ENCODE measurements around the gene YARS2. TPM values are rescaled to one million over a fixed set of nuclear protein-coding genes. Genes with fewer than 3 reads are reported as not detected.

Gene YARS2
- polyA plus RNA-seq, 1 donor: 22.9 TPM

DNA sequence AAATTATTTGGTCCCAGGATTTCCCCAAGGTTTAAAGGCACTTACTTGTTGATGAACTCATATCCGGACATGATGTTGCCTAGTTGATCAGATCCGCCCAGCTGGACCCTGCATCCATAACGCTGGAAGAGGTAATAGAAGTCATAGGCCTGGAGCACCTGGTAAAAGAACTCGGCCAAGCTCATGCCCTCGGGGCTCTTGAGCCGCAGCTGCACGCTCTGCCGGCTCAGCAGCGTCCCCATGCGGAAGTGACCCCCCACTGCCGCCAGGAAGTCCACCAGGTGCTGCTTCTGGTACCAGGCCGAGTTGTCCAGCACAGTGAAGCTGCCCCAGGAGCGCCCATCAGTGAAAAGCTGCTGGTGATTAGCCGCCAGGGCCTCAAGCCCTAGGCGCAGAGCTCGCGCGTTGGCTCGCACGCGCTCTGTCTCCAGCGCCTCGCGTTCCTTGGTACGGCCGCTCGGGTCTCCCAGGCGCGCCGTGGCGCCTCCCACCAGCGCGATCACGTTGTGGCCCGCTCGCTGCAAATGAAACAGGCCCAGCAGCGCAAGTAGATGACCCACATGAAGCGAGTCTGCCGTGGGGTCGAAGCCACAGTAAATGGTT is 545 bp downstream of the YARS2 start:
- H3K4me3 ChIP-seq (ENCODE audit: low read length): peak overlapping the region; percentile 77
- peaks cover 11% of the 10 kb centered on the region for H3K4me1 ChIP-seq (ENCODE audit: control insufficient read depth, insufficient read depth, low read length)
- peak; percentile 75 to 85 for DNase-seq
- WGBS (ENCODE audit: insufficient coverage, low lambda C conversion rate): no CpG with 5 or more reads among the region's 40 CpGs
- H3K9me3 ChIP-seq (ENCODE audit: control insufficient read depth, low read depth, low read length): no peaks in the 10 kb centered on the region
- H3K27ac ChIP-seq (ENCODE audit: low read length): peak overlapping the region; percentile 97
- H3K27me3 ChIP-seq (ENCODE audit: control insufficient read depth, insufficient read depth, low read length): no peaks in the 10 kb centered on the region
- H3K36me3 ChIP-seq (ENCODE audit: control insufficient read depth, insufficient read depth, low read length): peaks cover 25% of the 10 kb centered on the region

DNA sequence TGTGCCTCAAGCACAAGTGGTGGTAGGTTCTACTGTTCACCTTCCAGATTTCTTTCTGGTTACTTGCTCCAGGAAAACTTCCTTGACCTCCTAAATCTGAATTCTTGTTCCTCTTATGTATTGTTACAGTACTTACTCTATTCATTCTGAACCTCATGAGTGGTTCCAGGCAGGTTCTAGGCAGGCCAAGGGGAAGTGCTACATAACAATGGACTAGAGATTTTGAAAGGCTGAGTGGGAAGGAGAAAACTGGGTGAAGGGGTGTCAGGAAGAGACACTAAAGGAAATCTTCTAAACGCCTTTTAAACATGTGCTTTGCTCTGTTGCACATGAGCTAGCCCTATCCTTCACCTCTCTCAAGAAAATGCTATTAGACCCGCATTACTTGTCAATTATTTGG is 1.6 kb downstream of the YARS2 start:
- 30% methylated on average over 2 of the region's 2 CpGs for WGBS (ENCODE audit: insufficient coverage, low lambda C conversion rate)
- no peaks in the 10 kb centered on the region for H3K9me3 ChIP-seq (ENCODE audit: control insufficient read depth, low read depth, low read length)
- peak overlapping the region; percentile 77 for H3K4me3 ChIP-seq (ENCODE audit: low read length)
- peaks cover 34% of the 10 kb centered on the region for H3K36me3 ChIP-seq (ENCODE audit: control insufficient read depth, insufficient read depth, low read length)
- DNase-seq: peak in 1 of 2 donors; percentile 36
- H3K27ac ChIP-seq (ENCODE audit: low read length): no peak overlapping the region
- H3K27me3 ChIP-seq (ENCODE audit: control insufficient read depth, insufficient read depth, low read length): no peaks in the 10 kb centered on the region
- H3K4me1 ChIP-seq (ENCODE audit: control insufficient read depth, insufficient read depth, low read length): peaks cover 11% of the 10 kb centered on the region

DNA sequence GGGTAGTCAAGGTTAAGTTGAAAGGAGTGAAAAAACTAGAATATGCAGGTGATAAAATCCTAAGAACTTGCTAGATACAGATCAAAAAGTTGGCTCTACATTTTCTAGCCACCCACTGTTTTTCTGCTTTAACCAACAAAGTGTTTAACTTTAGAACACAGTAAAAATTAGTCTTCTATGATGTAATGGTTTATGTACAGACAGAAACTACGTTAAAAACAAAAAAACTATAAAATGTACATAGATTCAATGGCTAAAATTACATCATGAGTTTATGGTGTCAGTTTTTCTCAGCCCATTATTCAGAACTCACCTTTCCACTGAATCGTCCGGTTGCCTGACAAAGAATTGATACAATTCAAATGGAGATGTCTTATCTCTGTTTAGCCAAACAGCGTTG is 2.1 kb downstream of the YARS2 start:
- peaks cover 11% of the 10 kb centered on the region for H3K4me1 ChIP-seq (ENCODE audit: control insufficient read depth, insufficient read depth, low read length)
- H3K27me3 ChIP-seq (ENCODE audit: control insufficient read depth, insufficient read depth, low read length): no peaks in the 10 kb centered on the region
- no peak for DNase-seq
- no CpG with 5 or more reads among the region's 4 CpGs for WGBS (ENCODE audit: insufficient coverage, low lambda C conversion rate)
- H3K4me3 ChIP-seq (ENCODE audit: low read length): no peak overlapping the region
- H3K27ac ChIP-seq (ENCODE audit: low read length): no peak overlapping the region
- peaks cover 38% of the 10 kb centered on the region for H3K36me3 ChIP-seq (ENCODE audit: control insufficient read depth, insufficient read depth, low read length)
- no peaks in the 10 kb centered on the region for H3K9me3 ChIP-seq (ENCODE audit: control insufficient read depth, low read depth, low read length)

DNA sequence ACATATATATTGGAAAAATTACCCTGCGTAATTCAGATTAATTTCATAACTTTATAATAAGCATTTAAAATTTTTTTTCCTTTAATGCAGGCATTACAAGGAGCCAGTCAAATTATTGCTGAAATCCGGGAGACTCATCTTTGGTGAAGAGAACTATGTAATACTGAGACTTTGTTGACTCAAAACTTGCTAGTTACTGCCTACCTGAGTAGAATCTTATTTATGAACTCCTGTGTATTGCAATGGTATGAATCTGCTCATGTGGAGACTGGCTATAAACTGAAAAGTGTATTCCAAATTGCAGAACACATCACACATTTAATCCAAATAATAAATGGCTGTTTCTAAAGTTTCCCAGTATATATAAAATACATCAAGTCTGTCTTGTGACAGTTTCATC is 12.4 kb downstream of the YARS2 start:
- Histone ChIP-seq H3K4me3 (ENCODE audit: low read length) (no peak overlapping the region), H3K9me3 (ENCODE audit: control insufficient read depth, low read depth, low read length) (no peaks in the 10 kb centered on the region), H3K36me3 (ENCODE audit: control insufficient read depth, insufficient read depth, low read length) (peaks cover 50% of the 10 kb centered on the region), H3K27ac (ENCODE audit: low read length) (no peak overlapping the region), H3K27me3 (ENCODE audit: control insufficient read depth, insufficient read depth, low read length) (no peaks in the 10 kb centered on the region), H3K4me1 (ENCODE audit: control insufficient read depth, insufficient read depth, low read length) (no peaks in the 10 kb centered on the region)
- 100% methylated on average over 1 of the region's 2 CpGs for WGBS (ENCODE audit: insufficient coverage, low lambda C conversion rate)
- DNase-seq: no peak

DNA sequence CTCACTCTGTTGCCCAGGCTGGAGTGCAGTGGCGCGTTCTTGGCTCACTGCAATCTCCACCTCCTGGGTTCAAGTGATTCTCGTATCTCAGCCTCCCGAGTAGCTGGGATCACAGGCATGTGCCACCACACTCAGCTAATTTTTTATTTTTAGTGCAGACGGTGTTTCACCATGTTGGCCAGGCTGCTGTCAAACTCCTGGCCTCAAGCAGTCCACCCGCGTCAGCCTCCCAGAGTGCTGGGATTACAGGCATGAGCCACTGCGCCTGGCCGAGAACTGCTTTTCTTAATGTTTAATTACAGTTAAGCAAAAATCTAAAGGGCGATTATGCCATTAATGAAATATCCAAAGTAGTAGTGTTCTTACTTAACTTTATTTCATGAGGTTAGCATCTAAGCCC is 13.6 kb downstream of the YARS2 start:
- WGBS (ENCODE audit: insufficient coverage, low lambda C conversion rate): no CpG with 5 or more reads among the region's 10 CpGs
- Histone ChIP-seq H3K36me3 (ENCODE audit: control insufficient read depth, insufficient read depth, low read length) (peaks cover 44% of the 10 kb centered on the region), H3K4me3 (ENCODE audit: low read length) (no peak overlapping the region), H3K27ac (ENCODE audit: low read length) (no peak overlapping the region), H3K9me3 (ENCODE audit: control insufficient read depth, low read depth, low read length) (no peaks in the 10 kb centered on the region), H3K27me3 (ENCODE audit: control insufficient read depth, insufficient read depth, low read length) (no peaks in the 10 kb centered on the region), H3K4me1 (ENCODE audit: control insufficient read depth, insufficient read depth, low read length) (no peaks in the 10 kb centered on the region)
- DNase-seq: no peak

DNA sequence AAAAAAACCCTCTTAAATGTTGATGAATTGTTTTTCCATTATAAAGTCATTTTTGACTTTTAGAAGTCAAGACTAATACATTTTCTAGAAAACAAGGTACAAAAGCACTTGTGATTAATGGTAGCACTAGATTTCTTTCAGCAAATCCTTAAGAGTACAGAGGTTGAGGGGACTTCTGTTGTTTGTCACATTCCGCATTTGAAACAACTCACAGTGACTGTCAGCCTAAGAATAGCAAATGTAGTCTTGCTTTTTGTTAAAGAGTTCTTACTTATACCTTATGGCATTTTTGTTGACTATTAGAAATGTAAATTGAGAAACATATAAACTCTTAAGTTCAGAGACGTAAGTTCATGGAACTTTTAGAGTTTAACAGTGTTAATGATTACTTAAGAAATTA is 16.4 kb downstream of the YARS2 start:
- no peaks in the 10 kb centered on the region for H3K4me1 ChIP-seq (ENCODE audit: control insufficient read depth, insufficient read depth, low read length)
- H3K36me3 ChIP-seq (ENCODE audit: control insufficient read depth, insufficient read depth, low read length): peaks cover 54% of the 10 kb centered on the region
- H3K9me3 ChIP-seq (ENCODE audit: control insufficient read depth, low read depth, low read length): no peaks in the 10 kb centered on the region
- H3K4me3 ChIP-seq (ENCODE audit: low read length): no peak overlapping the region
- H3K27me3 ChIP-seq (ENCODE audit: control insufficient read depth, insufficient read depth, low read length): no peaks in the 10 kb centered on the region
- no peak for DNase-seq
- WGBS (ENCODE audit: insufficient coverage, low lambda C conversion rate): 80% methylated on average over 1 of the region's 2 CpGs
- H3K27ac ChIP-seq (ENCODE audit: low read length): no peak overlapping the region

DNA sequence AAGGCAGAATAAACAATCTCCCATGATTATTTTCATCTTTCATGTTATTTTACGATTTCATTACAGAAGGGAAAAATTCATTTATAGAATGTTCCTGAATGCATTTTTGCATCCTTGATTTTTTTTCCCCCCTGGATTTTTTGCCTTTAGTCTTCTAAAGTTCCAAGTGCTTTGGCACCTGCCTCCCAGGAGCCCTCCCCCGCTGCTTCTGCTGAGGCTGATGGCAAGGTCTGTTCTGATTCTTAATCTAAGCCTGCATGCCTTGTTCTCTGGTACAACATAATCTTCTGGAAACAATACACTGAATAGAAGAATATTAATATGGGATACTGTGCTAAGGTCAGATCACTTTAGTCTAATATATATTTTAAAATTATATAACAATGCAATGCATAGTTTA is 18.0 kb downstream of the YARS2 start:
- Histone ChIP-seq H3K27ac (ENCODE audit: low read length) (no peak overlapping the region), H3K36me3 (ENCODE audit: control insufficient read depth, insufficient read depth, low read length) (peaks cover 46% of the 10 kb centered on the region), H3K9me3 (ENCODE audit: control insufficient read depth, low read depth, low read length) (no peaks in the 10 kb centered on the region), H3K4me3 (ENCODE audit: low read length) (no peak overlapping the region), H3K27me3 (ENCODE audit: control insufficient read depth, insufficient read depth, low read length) (no peaks in the 10 kb centered on the region), H3K4me1 (ENCODE audit: control insufficient read depth, insufficient read depth, low read length) (no peaks in the 10 kb centered on the region)
- no peak for DNase-seq
- WGBS (ENCODE audit: insufficient coverage, low lambda C conversion rate): 100% methylated on average over 1 of the region's 2 CpGs

DNA sequence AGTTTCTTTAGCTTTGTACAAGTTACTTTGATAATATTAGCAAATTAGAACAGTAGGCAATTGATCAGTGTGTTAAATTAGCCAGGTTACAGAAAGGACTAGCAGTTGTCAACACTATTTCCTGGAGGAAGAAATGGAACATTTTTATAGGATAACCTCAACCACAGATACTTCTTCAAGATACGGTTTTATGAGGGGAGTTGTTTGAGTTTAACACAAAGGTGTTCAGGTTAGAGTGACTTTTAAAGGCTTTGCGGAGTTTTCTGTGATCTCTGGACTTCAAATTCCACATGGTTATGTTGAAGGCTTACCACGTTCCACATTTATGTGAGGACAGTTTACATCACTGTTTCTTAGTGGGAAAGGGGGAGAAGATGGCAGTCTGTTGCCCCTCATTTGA is 19.3 kb downstream of the YARS2 start:
- Histone ChIP-seq H3K27me3 (ENCODE audit: control insufficient read depth, insufficient read depth, low read length) (no peaks in the 10 kb centered on the region), H3K4me1 (ENCODE audit: control insufficient read depth, insufficient read depth, low read length) (no peaks in the 10 kb centered on the region), H3K36me3 (ENCODE audit: control insufficient read depth, insufficient read depth, low read length) (peaks cover 46% of the 10 kb centered on the region), H3K27ac (ENCODE audit: low read length) (no peak overlapping the region), H3K4me3 (ENCODE audit: low read length) (no peak overlapping the region), H3K9me3 (ENCODE audit: control insufficient read depth, low read depth, low read length) (no peaks in the 10 kb centered on the region)
- DNase-seq: no peak
- whole genome bisulfite sequencing (ENCODE audit: insufficient coverage, low lambda C conversion rate): no CpG with 5 or more reads among the region's 3 CpGs

DNA sequence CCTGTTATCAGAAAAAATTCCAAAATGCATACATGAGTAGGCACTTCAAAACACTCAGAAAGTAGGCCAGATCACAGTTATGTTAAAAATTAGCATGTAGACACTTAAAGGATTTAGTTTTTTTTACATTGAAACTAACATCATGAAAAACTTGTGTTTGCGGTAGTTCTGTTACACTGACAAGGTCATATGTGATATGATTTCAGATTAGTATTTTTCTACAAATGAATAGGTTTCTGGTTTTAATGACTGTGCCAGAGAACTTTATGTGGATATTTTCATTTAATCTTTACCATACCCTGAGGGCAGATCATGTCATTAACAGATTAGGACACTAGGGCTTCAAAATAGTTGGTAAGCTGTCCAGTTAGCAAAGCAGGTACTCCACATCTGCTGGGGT is 20.7 kb downstream of the YARS2 start:
- no CpG with 5 or more reads among the region's 1 CpG for WGBS (ENCODE audit: insufficient coverage, low lambda C conversion rate)
- H3K27ac ChIP-seq (ENCODE audit: low read length): no peak overlapping the region
- H3K4me3 ChIP-seq (ENCODE audit: low read length): no peak overlapping the region
- no peak for DNase-seq
- H3K27me3 ChIP-seq (ENCODE audit: control insufficient read depth, insufficient read depth, low read length): no peaks in the 10 kb centered on the region
- H3K4me1 ChIP-seq (ENCODE audit: control insufficient read depth, insufficient read depth, low read length): no peaks in the 10 kb centered on the region
- H3K9me3 ChIP-seq (ENCODE audit: control insufficient read depth, low read depth, low read length): no peaks in the 10 kb centered on the region
- peaks cover 44% of the 10 kb centered on the region for H3K36me3 ChIP-seq (ENCODE audit: control insufficient read depth, insufficient read depth, low read length)

DNA sequence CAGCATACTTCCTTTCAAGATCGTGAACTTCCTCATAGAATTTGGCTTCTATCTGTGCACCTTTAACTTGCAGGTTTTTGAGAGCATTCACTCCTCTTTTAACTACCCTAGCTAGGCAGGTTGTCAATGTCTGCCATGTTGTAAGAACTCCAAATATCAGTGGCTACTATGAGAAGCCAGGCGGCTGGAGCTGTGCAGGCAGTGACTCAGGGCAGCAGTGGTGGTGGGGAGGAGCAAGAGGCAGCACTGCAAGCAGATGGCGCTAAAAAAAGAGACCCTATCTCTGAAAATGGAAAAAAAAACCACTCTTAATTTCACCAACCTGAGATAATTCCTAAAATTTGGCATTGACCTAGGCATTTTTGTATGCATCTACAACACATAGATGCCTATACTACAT is 28.5 kb downstream of the YARS2 start:
- no peak overlapping the region for H3K27ac ChIP-seq (ENCODE audit: low read length)
- WGBS (ENCODE audit: insufficient coverage, low lambda C conversion rate): 100% methylated on average over 2 of the region's 3 CpGs
- H3K9me3 ChIP-seq (ENCODE audit: control insufficient read depth, low read depth, low read length): no peaks in the 10 kb centered on the region
- H3K4me1 ChIP-seq (ENCODE audit: control insufficient read depth, insufficient read depth, low read length): no peaks in the 10 kb centered on the region
- H3K4me3 ChIP-seq (ENCODE audit: low read length): no peak overlapping the region
- peaks cover 27% of the 10 kb centered on the region for H3K36me3 ChIP-seq (ENCODE audit: control insufficient read depth, insufficient read depth, low read length)
- no peaks in the 10 kb centered on the region for H3K27me3 ChIP-seq (ENCODE audit: control insufficient read depth, insufficient read depth, low read length)
- DNase-seq: no peak

DNA sequence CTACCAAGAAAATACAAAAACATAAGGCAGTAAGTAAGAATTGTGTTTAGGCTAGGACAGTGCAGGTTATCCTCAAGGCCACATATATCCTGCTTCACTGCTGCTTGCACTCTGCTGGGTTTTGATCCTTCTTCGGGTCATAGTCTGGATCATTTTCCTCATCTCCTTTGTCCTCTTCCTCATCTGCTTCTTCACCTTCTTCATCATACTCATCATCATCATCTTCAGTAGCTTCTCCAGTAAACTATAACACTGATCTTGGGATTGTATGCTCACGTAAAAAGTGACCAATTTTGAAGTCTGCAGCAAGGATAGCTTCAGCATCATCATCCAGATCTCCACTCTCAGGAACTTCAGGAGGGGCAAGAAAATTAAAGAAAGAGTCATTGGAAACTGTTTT is 29.4 kb downstream of the YARS2 start:
- Histone ChIP-seq H3K27ac (ENCODE audit: low read length) (no peak overlapping the region), H3K4me3 (ENCODE audit: low read length) (no peak overlapping the region), H3K27me3 (ENCODE audit: control insufficient read depth, insufficient read depth, low read length) (no peaks in the 10 kb centered on the region), H3K4me1 (ENCODE audit: control insufficient read depth, insufficient read depth, low read length) (no peaks in the 10 kb centered on the region), H3K9me3 (ENCODE audit: control insufficient read depth, low read depth, low read length) (no peaks in the 10 kb centered on the region), H3K36me3 (ENCODE audit: control insufficient read depth, insufficient read depth, low read length) (peaks cover 28% of the 10 kb centered on the region)
- WGBS (ENCODE audit: insufficient coverage, low lambda C conversion rate): no CpG with 5 or more reads among the region's 2 CpGs
- no peak for DNase-seq

All from large intestine (tissue), 3 donors.